NCI-H1092 (cell line): ENCODE measurements around the gene GFM1.
"Not testable (repeated sequence)": the region's sequence is repeated elsewhere in the genome, so short reads cannot be mapped to it uniquely, and the experiment has no call there.

ENCODE experiments used
- DNase-seq: peaks from one replicate; lab custom pipeline; 2025; lab: John Stamatoyannopoulos, UW

The GFM1 gene

DNA sequence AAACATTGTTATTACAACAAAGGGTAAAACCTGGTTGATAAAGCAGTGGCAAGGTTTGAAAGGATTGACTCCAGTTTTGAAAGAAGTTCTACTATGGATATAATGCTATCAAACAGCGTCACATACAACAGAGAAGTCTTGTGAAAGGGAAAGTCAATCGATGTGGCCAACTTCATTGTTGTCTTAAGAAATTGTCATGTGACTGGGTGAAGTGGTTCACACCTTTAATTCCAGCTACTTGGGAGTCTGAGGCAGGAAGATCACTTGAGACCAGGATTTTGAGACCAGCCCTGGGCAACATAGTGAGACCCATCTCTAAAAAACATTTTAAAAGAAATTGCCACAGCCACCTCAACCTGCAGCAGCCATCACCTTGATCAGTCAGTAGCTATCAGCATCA lies 34.4 kb downstream of the GFM1 start:
- no peak for DNase-seq

DNA sequence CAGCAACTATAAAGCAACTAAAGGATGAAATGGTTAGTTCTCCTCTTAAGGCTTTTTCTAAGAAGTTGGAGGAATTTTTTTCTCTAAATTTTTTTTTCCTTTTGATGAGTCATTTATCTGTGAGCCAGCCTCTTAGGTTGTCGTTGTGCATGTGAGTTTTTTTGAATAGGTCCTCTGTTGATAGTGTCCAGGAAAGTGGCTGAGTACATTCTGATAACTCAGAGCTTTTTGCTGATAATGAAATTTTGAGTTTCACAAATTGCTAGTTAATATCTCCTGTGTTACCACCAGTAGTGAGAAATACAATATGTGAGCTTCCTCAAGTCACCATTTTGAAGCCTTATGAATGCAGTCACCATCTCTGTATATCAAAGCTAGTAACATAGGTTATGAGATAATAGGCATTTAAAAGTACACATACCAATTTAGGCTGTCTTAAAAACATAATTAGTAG lies 35.2 kb downstream of the GFM1 start:
- no peak for DNase-seq

DNA sequence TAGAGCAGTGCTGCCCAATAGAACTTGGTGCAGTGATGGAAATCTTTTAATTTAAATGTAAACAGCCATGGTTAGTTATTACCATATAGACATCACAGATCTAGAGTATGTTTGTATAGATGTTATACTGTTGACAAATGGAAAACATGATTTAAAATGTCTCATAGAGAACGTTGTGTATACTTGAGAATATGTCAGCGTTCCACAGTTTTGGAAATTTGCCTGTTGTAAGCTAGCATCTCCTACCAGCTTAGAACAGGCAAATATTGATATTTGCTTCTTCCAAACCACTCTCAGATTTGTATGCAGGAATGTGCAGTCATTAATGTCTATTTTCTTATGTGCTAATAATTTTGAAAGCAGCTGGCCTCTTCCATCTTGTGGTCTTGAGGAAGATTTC lies 36.5 kb downstream of the GFM1 start:
- no peak for DNase-seq

DNA sequence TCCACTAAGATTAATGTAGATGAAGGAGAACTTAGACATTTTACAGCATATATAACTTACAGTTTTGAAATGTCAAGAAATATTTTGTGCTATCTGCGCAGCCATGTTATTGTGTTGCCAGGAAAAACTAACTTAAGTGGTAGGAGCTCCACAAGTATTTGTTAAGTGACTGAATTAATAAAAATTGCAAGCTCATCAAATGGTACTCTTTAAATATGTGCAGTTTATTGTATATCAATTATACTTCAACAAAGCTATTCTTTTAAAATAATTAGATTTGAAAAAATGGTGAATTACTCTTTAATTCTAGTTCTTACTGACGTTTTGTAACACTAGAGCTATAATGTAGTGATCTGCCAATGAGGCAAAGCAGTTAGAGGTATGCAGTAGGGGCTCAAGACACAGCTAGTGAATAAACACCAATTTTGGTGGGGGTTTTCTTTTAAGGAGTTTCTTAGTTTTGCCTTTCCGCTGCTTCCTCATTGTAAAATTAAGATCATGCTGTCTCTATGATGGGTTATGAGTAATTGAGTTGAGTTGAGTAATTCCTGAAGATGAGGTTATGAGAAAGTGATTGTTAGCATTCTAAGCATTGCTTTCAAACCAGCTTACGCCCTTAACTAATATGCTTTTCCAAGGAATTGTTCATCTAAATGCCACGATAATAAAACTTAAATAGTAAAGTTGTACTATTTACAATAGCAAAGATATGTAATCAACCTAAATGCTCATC lies 39.1 kb downstream of the GFM1 start:
- no peak for DNase-seq

DNA sequence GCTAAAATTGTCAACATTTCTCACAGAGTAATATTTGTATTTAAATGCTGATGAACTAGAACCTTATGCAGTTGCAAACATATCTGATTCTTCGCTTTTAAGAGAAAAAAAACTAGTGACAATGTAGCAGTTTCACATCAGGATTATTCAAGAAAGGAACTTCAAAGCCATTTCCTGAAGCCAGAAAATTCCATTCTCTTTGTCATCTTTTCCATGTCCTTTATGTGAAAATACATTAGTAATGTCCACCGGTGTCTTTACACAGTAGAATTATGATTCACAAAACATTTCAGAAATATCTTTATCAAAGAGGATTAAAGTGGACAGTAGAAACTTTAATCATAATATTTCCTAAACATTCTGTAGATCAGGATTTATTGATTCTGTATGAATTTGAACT lies 40.8 kb downstream of the GFM1 start:
- DNase-seq, result no peak

DNA sequence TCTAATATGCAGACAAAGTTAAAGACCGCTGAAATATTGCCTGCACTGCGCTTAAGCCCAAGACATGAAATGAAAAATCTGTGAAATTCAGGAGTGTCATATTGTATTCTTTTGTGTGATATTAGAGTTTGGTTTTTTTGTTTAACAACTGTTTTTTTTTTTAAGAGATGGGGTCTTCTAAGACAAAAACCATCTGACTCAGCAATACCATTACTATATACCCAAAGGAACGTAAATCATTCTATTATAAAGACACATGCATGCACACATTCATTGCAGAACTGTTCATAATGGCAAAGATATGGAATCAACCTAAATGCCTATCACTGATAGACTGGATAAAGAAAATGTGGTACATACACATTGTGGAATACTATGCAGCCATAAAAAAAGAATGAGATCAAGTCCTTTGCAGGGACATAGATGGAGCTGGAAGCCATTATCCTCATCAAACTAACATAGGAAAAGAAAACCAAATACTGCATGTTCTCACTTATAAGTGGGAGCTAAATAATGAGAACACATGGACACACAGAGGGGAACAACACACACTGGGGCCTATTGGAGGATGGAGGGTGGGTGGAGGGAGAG lies 49.6 kb downstream of the GFM1 start:
- not testable (repeated sequence) for DNase-seq

DNA sequence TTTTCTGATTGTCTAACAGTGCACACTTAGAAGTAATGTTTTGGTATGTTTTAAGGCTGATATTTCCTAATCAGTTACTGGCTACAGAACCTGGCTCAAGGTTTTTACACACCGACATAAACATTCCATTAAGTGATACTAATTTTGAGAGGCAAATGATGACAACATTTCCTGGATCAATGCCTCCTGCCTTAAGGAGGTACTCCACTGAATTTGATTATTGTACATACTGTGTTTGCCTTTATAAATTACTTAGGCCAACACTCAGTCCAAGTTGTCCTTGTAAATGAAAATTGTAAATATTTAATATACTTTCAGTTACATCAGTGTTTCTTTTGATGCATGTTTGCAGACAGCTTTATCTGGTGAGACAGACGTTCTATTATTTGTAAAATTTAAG lies 52.3 kb downstream of the GFM1 start:
- DNase-seq, result no peak

DNA sequence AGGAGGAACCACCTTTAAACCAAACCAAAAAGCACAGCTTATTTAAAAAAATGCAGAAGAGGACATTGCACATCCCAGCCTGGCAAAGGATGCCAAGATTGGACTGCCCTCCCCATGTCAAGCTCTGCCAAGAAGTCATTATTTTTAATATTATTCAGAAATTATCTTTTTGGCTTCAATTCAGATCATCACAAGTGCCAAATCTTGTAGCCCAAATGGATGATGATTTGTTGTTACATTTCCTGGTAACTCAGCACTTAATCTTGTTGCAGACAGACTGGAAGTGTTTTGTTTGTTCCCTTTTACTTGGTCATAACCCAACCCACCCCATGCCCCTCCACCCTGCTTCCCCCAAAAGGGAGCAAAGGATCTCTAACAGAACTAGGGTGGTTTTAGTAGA lies 56.2 kb downstream of the GFM1 start:
- DNase-seq, result no peak

DNA sequence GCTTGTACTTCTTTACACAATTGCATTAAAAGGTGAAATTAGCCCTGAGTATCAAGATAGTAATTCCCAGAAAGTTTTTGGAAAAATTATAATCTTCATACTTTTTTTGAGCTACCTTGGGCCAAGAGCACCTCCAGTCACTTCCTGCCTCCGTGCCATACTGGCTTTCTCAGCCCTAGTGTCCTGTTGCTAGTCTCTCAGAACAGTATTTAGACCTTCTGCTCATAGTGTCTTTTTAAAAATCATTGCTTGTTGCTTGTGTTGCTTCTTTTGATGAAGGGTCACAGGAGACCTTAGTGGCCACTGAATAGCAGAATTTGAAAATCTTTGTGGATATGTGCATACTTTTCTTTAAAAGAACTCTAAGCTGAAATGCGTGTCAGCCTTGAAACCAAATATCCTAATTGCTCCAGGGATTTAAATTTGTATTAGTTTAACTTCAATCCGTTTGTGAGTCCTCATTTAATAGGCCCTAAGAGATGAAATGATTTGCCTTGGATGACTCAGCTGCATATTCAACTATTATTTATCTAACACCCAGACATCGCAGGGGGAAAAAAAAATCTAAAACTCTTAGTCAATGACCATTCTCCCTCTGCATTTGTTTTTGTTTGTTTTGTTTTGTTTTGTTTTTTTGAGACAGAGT lies 57.2 kb downstream of the GFM1 start:
- DNase-seq, result no peak

DNA sequence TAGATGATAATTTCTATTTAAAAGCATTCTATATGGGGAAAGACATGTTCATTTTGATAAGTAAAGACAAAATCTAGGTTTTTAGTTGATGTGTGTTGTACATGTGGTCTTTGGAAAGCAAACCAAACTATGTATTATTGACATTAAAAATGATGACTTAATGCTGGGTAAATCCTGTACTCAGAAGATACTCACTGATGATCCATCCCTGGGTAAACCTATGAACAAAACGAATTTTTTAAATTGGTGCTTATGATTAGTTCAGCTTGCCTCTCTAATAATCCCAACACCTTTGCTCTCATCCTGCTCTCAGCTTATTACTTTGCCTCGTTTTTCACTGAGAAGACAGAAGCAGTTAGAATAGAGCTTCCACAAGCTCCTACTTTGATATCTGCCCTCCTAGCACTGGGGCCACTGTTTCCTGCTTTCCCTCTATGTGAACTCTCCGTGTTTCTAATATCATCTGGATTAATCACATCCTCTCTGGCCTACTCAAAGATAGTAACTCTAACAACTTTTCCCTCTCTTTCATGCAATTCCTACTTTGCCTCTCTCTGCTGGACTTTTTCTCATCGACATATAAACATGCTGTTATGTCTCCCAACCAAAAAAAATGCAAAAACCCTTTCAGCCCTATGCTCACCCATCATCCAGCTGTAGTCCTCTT lies 58.6 kb downstream of the GFM1 start:
- no peak for DNase-seq

DNA sequence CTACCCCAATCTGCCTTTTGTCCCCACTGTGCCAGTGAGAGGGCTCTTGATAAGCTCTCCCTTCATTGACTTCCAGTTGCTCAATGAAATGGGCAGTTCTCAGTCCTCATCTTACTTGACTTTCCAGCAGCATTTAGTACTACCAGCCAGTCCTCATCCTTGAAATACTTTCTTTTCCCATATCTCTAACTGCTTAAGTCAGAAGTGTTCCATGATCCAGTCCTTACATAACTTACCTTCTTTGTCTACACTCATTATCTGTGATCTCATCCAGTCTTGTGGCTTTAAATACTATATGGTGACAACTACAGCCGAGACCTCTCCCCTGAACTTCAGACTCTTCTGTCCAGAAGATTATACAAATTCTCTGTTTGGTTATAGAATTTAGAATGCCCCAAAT lies 59.2 kb downstream of the GFM1 start:
- DNase-seq, result no peak

DNA sequence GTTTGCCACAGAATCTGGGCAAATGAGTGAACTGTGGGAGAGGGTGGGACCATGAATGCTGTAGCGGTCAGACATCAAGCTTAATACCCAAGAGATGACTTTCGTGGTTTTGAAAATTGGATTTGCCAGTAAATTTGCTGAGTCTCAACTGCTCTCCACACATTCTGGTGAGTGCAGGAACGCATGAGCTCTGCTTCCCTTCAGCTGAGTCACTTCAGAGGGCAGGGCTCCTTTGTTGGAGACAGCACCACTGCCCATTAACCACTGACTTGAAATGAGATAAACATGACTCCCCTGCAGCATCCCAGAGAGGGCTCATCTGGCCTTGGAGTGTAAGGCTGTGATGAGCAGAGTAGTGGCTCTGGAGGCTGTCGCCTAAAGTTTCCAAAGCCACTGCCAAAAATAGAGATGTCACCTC lies 65.3 kb downstream of the GFM1 start:
- DNase-seq, result no peak

DNA sequence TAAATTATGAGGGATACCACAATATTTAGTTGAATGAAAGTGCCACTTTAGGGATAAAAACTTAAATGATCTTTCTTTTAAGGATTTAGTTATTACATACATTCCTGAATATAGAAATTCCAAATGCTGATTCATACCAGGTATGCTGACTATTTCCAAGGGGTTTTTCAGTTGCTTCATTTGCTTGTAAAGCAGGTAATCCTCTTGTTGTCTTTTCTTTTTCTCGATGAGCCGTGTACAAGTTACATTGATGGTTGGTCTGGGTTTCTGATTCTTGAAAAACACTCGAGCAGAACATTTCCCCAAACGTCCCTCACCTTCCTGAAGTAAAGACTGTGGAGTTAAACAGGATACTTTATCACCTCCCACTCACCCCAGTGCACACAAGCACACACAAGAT lies 66.3 kb downstream of the GFM1 start:
- no peak for DNase-seq

DNA sequence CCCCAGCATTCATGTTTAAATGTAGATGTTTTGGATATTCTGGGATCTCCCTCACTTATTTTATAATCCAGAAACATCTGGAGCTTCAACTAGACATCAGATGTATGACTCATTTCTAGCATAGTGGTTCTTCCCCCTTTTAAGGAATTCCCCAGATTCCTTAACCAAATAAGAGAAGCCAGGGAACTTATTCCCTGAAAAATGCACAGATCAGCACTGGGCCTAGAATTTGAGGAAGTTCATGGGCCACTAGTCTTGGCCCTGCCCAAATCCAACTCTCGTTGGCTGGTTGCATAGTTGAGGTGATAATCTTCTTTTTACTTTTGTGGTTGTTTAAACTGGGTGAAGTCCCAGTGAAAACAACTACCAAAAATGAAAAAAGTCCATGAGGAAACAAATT lies 67.6 kb downstream of the GFM1 start:
- DNase-seq, result no peak

DNA sequence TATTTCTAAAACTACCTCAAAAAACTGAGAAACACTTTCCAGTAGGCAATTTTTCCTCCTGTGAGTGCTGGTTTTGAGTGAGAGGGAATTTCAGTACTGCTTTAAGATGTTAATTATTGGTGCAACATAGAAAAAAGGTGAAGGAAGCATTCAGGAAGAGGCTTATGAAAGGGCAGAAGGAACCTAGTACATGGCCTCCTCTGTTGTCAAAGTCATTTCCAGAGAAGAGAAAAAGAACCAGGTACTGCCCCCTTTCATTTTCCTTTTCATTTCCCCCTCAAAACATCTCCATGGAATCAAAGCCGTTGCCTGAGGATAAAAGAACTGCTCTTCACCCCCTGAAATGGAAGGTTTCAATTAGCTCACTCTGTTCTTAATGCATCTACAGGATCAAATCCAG lies 68.1 kb downstream of the GFM1 start:
- no peak for DNase-seq

DNA sequence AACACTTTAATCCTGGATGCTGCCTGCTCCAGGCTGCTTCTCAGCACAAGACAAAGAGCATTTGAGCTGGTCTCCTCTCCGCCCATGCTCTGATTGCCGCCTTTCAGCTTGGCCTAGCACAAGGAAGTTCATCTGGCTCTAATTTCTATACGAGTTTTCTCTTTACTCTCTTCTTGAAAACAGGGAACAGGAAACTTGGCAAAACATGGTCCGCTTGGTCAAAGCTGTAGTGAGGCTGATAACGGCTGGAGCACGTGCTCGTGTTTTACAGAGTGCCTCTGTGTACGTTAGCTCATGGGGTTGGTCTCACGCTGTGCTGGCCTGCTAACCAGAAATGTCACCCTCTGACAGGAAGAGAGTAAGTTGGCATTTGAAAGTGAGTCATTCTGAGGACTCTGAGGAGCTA lies 68.8 kb downstream of the GFM1 start:
- no peak for DNase-seq

DNA sequence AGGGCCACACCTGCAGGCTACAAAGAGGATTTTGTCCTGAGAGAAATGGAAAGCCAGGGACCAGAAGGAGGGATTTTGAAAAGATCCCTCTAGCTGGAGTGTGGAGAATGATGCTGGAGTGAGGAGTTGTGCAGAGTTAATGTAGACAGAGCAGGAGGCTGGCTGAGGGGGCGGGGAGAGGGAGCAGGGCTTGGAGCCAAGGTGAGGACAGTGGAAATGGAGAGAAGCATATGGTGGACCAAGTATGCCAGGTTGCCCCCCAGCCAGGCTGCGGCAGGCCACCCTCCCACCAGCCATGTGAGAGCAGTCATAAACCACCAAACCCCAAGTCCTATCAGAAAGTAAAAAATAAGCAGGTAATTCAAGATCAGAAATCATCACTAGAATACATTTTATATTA lies 73.2 kb downstream of the GFM1 start:
- no peak for DNase-seq

DNA sequence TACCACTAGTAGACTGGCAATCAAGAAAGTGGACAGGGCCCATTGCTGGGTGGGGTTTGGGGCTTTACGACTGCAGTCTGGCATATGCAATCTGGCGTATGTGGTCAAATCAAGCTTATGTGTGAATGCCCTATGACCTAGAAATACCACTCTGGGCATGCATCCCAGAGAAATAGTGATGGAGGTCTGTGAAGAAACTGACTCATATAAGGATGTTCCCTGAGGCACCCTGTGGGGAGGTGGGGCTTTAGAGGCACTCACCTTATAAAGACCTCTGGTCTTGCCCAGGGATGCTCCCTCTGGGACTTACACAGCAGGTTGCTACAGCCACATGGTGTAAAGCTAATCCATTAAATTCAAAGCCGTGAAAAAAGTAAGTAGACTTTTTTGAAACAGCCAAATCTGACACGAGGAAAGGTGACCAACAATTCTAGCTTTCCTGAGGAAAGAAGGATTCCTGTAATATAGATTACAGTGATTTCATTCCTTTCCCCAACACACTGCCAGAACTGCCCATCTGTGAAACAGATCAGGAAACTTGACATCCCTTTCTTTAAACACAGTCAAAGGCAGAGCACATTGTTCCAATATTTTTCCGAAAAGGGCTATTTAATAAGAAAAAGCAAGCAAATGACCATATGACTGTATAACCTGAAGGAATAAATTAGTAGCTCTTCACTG lies 74.3 kb downstream of the GFM1 start:
- no peak for DNase-seq

DNA sequence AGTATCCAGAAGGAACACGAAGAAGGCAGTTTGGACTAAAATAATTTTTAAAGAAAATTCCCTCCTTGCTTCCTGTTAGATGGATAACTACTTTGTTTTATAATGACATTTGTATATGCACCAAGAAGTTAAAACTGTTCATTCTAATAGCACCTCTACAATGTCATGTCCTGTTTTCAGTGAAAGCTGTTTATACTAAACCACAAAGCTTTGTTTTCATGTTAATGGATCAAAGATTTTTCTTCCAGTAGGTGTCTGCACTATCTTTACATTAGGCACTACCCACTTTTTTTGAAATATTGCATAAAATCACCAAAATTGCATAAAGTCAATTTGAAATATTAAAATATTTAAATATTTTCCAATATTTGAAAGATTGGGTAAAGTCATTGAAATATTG lies 77.8 kb downstream of the GFM1 start:
- no peak for DNase-seq

DNA sequence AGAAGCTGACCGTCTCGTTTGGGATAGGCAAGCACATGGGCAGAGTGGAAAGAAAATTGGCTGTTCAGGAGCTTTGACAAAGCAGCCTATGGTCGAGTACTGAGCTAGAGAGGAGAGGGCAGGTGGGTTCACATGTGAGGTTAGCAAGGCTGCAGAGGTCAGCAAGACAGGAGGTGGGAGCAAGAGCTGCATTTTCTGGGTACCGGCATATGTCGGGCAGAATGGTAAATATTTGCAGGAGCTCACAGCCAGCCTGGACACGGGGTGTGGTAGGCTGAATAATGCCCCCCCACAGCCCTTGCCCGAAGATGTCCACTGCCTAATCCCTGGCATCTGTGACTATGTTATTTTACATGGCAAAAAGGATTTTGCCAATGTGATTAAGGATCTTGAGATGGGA lies 79.7 kb downstream of the GFM1 start:
- DNase-seq, result no peak

DNA sequence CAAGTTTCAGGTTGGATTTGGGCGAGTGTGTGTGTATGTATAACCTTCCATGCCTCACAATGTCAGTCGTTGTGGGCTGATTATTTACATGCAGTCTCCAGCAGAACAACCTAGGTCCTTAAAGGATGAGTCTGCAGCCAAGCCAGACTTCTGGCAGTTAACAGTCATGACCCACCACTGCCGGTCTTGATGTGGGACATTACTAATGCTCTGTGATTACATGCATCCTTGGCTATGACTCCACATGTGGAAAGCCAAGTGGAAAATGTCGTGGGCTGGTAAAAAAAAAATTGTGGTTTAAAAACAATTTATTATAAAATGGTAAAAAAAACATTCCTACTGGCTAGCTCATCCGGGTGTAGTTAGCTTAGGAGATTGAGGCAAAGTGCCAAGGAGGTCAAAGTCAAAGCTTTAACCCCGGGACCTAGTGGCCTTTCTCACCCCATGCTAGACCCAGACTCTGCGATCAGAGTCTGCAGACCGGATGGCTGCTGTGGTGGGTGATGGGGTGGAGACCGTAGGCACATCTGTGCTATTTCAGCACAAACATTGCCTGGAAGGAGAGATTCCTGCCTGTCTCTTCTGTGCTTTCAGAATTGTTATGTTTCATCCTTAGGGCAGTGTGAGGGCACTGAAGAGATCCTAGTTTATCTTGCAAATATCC lies 81.2 kb downstream of the GFM1 start:
- no peak for DNase-seq
